ENCODE results near the gene FAM174C.
A peak's percentile ranks its signal among the peaks of the same experiment; 100 is the strongest.

Gene FAM174C

GRCh38 chr19:1274081-1274851, 1.1 kb upstream of the FAM174C start:
- peak overlapping the region; percentile 65; the same call in 1 of the 2 replicates for H3K4me3 ChIP-seq (ENCODE audit: low read length)
- TF ChIP-seq ZNF274 (IDR thresholded peaks at IDR 0.05; ENCODE audit: low read depth, low read length), result no peak

- TF ChIP-seq ZNF274 (IDR thresholded peaks at IDR 0.05; ENCODE audit: low read depth, low read length), result no peak
- H3K4me3 ChIP-seq (ENCODE audit: low read length), result peak overlapping the region; percentile 65; the same call in 1 of the 2 replicates
These were observed 474 bp upstream of the FAM174C start for GRCh38 chr19:1274852-1275259.

- peak overlapping the region; percentile 69; the same call in 1 of the 2 replicates for H3K4me3 ChIP-seq (ENCODE audit: low read length)
- no peak for TF ChIP-seq ZNF274 (IDR thresholded peaks at IDR 0.05; ENCODE audit: low read depth, low read length)
These were observed 772 bp downstream of the FAM174C start for GRCh38 chr19:1275976-1276627.

GRCh38 chr19:1276628-1277022, 1.3 kb downstream of the FAM174C start:
- peak overlapping the region; percentile 69; the same call in 1 of the 2 replicates for H3K4me3 ChIP-seq (ENCODE audit: low read length)
- TF ChIP-seq ZNF274 (IDR thresholded peaks at IDR 0.05; ENCODE audit: low read depth, low read length), result no peak

GRCh38 chr19:1277061-1277460, 1.7 kb downstream of the FAM174C start:
- H3K4me3 ChIP-seq (ENCODE audit: low read length), result no peak overlapping the region; the same call in 1 of the 2 replicates
- TF ChIP-seq ZNF274 (IDR thresholded peaks at IDR 0.05; ENCODE audit: low read depth, low read length), result no peak

GRCh38 chr19:1278074-1278473, 2.7 kb downstream of the FAM174C start:
- no peak overlapping the region for H3K4me3 ChIP-seq (ENCODE audit: low read length)
- TF ChIP-seq ZNF274 (IDR thresholded peaks at IDR 0.05; ENCODE audit: low read depth, low read length), result no peak

GRCh38 chr19:1278713-1279660, 3.7 kb downstream of the FAM174C start:
- TF ChIP-seq ZNF274 (IDR thresholded peaks at IDR 0.05; ENCODE audit: low read depth, low read length), result no peak
- no peak overlapping the region for H3K4me3 ChIP-seq (ENCODE audit: low read length)

GRCh38 chr19:1279782-1280341, 4.5 kb downstream of the FAM174C start:
- TF ChIP-seq ZNF274 (IDR thresholded peaks at IDR 0.05; ENCODE audit: low read depth, low read length), result no peak
- no peak overlapping the region for H3K4me3 ChIP-seq (ENCODE audit: low read length)

- TF ChIP-seq ZNF274 (IDR thresholded peaks at IDR 0.05; ENCODE audit: low read depth, low read length), result no peak
- no peak overlapping the region for H3K4me3 ChIP-seq (ENCODE audit: low read length)
These were observed 5.6 kb downstream of the FAM174C start for GRCh38 chr19:1280636-1281568.

GRCh38 chr19:1281569-1282287, 6.4 kb downstream of the FAM174C start:
- H3K4me3 ChIP-seq (ENCODE audit: low read length), result no peak overlapping the region
- no peak for TF ChIP-seq ZNF274 (IDR thresholded peaks at IDR 0.05; ENCODE audit: low read depth, low read length)

- no peak for TF ChIP-seq ZNF274 (IDR thresholded peaks at IDR 0.05; ENCODE audit: low read depth, low read length)
These were observed 7.4 kb downstream of the FAM174C start for GRCh38 chr19:1282588-1283206.

More at GRCh38 chr19:1282588-1283206, 7.4 kb downstream of the FAM174C start:
- H3K4me3 ChIP-seq (ENCODE audit: low read length), result no peak overlapping the region

Measured in GM08714 (cell line).